Ishikawa (cell line): ENCODE measurements around the gene ZER1.

Source experiments
- CEBPB ChIP-seq: IDR thresholded peaks from 2 replicates; pipeline ENCODE4 v1.6.1; 2012
- EP300 ChIP-seq: IDR thresholded peaks from 2 replicates; pipeline ENCODE4 v1.6.1; 2012; ENCODE audit warnings: borderline replicate concordance
- FOXM1 ChIP-seq: IDR thresholded peaks from 2 replicates; pipeline ENCODE4 v1.6.1; 2012; ENCODE audit warnings: low read depth, borderline replicate concordance
- NFIC ChIP-seq: IDR thresholded peaks from 2 replicates; pipeline ENCODE4 v1.6.1; 2012
- RAD21 ChIP-seq: IDR thresholded peaks from 2 replicates; pipeline ENCODE4 v1.6.1; 2012; ENCODE audit warnings: low read depth
- TCF12 ChIP-seq: IDR thresholded peaks from 2 replicates; pipeline ENCODE4 v1.6.1; 2012; ENCODE audit warnings: low read depth
- YY1 ChIP-seq: IDR thresholded peaks from 2 replicates; pipeline ENCODE4 v1.6.1; 2012; ENCODE audit warnings: low read depth
- ZBTB7A ChIP-seq: IDR thresholded peaks from 2 replicates; pipeline ENCODE4 v1.6.1; 2012; ENCODE audit warnings: low read depth
- TF ChIP-seq, protein P1 (sequence below): IDR thresholded peaks from 2 replicates; pipeline ENCODE4 v1.6.1; 2012

DNA sequence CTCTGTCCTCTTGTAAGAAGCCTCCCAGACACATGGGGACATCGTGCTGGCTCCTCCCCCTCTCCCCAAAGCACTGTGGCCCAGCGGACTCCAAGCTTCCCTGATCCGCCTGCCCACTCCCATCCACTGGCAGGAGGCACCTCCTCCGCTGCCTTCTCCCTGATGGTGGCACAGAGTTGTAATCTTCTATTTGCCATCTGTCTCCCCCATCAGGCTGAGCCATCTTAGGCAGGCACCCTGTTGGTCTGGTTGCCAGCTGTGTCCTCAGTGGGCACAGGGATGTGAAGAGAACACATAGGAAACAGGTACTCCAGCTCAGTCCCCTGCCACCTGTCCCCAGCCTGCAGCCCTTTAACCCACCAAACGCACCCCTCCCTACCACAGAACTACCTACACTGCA lies 42.4 kb downstream of the ZER1 start:
- TF ChIP-seq EP300 (no peak), NFIC (no peak), FOXM1 (no peak), ZBTB7A (no peak), CEBPB (no peak), RAD21 (no peak), YY1 (no peak), TCF12 (no peak)
- TF ChIP-seq, protein P1, sequence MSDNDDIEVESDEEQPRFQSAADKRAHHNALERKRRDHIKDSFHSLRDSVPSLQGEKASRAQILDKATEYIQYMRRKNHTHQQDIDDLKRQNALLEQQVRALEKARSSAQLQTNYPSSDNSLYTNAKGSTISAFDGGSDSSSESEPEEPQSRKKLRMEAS: no peak
